Right forelimb (tissue), 1 donor: ENCODE data around the gene HSF2BP.
A peak's percentile ranks its signal among the peaks of the same experiment; 100 is the strongest.

Experiments used
- DNase-seq: peaks from one replicate; pipeline ENCODE4 v3.0.0-alpha.2; 2018

Gene HSF2BP

DNA sequence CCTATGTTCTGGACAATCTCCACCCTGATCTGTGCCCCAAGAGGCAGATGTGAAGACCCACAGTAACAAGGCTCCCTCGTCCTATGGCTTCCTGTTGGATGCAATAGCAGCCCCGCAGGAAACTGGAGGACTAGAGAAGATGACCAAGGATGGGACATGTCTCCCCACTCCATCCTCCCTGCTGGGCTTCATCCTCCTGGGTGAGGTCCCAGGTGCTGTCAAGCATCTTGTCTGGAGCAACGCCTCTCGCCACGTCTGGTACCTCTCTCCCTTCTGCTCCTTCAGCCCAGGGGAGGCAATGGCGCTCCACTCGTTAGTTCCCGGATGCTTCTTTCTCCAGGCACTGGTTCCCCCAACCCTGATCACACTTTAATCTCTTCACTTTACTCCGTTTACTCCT, 11.1 kb downstream of the HSF2BP start:
- no peak for DNase-seq

DNA sequence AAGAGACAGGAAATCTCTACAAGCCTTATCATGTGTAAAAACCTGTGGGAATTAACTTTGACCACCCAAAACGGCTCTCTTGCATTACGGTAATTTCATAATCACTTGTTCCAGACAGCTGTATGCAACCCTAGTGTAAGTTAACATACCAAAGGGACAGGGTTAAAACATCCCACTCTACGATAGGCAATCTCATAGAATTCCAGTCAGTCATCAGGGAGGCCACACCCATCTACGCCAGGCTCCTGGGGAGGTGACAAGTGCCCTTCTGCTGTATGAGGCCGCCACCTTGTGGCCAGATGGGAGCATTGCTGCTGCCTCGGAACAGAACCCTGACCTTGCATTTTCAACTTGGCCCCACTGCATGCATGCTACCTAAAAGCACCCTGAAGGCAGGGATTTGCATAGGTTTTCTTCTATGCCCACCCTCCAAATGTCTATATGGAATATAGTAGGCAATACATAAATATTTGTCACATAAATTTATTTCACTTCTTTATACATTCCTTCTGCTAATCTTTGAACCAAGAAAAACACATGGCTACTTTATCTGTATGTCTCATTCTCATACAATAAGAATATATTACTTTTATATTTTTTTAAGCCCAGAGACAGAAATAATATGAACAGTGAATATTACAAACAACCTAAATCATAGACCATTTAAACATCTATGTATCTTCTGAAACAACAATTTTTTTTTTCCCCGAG, 12.6 kb downstream of the HSF2BP start:
- peak; percentile 92 for DNase-seq

DNA sequence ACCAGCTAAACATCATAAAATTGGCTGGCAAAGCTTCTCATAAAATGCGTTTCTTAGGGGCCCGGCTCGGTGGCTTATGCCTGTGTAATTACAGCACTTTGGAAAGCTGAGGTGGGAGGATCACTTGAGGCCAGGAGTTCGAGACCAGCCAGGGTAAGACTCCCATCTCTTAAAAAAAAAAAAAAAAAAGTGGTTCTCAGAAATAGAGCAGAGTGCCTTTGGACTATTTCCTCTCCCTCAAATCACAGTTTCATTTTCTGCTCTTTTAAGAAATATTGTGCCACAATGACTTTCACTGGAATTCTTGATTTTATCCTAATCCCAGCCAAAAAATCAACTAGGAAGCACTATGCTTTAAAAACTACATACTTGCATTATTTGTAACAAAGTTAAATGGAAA, 13.3 kb downstream of the HSF2BP start:
- no peak for DNase-seq

DNA sequence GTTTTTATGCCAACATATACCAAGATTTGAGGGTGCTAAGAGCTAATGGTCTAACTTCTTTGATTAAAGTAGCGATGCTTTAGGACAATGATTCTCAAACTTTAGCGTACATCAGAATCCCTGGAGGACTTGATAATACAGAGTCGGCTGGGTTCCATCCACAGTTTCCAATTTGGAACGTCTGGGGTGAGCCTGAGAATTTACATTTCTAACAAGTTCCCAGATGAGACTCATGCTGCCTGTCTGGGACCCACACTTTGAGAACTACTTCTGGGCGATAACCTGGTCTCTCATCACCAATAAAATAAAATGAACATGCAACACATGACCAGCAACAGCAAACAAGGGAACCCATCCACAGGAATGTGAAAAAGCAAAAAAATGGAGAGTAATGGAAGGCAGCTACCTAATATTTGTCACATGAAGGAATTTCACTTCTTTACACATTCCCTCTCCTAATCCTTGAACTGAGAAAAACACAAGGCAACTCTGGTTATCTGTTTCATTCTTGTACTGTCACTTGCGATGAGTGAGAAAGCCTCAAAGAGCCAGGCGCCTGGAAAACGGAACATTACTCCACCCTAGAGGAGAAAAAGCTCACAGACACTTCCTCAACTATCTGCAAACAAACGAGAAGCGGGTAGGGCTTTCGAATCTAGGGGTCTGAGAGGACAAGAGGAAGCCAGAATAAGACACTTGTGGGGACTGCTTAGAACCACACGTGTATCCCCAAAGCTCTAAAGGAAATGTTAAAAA, 14.0 kb downstream of the HSF2BP start:
- DNase-seq: peak; percentile 64

DNA sequence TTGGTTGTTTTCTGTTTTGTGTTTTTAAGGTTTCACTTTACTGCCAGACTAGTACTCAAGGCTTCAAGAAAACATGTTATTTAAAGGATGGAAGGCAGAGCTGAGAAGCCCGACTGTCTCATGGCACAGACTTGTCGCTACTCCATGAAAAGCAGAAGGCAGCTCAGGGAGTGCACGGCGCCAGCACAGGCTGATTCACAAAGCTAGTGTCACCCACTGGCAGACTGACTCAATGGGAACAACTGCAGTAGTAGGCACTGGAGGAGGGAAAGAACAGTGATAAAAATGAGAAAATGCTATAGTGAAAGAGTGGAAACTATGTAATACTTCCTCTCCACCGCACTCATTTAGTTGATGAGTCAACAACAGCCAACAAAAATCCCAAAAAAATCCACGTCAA, 14.7 kb downstream of the HSF2BP start:
- no peak for DNase-seq

DNA sequence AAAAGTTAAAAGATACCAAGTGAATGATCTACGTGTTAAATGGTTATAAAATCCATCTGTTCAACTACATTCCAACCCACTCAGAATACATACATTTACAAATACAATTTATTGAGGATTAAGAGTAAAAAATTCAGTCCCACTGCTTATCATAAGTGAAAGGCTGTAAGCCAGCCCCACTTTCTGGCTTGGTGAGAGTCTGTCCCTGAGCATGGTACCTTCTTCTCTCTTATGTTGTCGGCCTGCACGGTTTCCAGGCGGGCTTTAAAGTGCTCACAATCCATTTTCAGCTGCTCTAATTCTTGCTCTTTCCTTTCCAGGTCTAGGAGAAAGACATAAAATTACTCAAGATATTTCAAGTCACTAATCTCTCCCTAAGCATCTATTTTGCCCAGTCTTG, 15.2 kb downstream of the HSF2BP start:
- DNase-seq: no peak

DNA sequence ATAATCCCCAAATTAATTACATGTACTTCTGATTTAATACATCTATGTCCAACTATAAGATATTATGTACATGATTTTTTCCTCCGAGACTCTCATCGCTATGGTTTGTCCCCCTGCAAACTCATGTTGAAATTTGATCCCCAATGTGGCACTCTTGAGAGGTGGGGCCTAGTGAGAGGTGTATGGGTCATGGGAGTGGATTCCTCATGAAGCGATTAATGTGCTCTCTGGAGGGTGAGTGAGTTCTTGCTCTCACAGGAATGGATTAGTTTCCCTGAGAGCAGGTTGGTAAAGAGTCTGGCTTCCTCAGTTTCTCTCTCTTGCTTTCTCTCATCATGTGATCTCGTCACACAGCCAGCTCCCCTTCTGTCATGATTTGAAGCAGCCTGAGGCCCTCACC, 16.1 kb downstream of the HSF2BP start:
- DNase-seq: no peak

DNA sequence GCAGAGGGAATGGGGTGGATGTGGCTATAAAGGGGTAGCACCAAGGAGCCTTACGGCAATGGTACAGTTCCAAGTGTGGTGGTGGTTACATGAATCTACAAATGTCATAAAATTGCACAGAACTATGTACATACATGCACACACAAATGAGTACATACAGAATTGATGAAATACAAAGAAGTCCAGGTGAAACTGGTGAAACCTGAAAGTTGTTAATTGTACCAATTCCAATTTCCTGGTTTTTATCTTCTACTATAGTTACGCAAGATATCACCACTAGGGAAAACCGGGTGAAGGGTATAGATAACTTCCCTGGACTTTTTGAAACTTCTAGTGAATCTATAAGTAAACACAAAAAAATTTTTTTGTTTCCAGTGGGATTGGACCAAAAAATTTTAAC, 18.9 kb downstream of the HSF2BP start:
- DNase-seq: no peak

DNA sequence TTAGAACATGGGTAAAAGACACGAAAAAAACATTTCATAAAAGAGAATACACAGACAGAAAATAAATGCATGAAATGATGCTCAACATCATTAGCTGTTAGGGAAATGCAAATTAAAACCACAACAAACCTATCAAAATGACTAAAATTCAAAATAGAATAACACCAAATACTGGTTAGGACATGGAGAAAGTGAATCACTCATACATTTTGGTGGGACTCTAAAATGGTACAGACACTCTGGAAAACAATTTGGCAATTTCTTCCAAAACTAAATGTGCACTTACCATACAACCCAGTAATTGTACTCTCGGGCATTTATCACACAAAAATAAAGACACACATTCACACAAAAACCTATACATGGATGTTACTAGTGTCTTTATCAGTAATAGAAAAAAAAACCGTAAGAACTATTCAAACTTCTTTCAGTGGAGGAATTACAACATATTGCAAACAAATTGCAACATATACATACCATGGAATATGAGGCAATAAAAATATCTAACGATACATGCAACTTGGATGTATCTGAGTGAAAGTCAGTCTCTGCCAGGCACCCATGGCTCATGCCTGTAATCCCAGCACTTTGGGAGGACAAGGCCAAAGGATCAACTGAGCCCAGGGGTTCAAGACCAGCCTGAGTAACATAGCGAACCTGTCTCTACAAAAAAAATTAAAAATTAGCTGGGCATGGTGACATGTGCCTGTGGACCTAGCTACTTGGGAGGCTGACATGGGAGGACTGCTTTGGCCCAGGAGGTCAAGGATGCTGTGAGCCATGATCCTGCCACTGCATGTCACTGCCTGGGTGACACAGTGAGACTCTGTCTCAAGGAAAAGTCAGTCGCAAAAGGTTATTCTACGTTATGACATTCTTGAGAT, 19.6 kb downstream of the HSF2BP start:
- no peak for DNase-seq

DNA sequence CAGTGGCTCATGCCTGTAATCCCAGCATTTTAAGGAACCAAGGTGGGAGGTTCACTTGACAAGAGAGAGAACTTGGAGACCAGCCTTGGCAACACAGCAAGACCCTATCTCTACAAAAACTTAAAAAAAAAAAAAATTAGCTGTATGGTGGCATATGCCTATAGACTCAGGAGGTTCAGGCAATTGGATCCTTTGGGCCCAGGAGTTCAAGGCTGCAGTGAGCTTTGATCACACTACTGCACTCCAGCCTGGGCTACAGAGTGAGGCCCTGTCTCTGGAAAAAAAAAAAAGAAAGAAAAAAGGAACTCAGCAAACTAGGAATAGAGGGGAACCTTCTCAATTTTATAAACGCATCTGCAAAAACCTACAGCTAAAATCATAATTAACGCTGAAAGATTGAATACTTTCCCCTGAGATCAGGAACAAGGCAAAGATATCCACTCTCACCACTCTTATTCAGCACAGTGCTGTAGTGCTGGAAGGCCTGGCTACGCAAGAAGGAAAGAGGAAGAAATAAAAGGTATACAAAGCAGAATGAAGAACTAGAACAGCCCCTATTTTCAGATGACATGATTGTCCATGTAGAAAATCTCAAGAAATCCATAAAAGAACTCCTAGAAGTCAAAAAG, 21.6 kb downstream of the HSF2BP start:
- DNase-seq: no peak

DNA sequence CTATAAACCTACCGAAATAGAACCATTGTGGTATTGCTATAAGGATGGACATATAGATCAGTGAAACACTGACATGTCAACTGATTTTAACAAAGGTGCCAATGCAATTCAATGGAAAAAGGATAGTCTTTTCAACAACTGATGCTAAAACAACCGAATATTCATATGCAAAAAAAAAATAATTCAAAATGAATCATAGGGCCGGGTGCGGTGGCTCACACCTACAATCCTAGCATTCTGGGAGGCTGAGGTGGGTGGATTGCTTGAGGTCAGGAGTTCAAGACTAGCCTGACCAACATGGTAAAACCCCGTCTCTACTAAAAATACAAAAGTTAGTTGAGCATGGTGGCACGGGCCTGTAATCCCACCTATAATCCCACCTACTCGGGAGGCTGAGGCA, 23.9 kb downstream of the HSF2BP start:
- no peak for DNase-seq

DNA sequence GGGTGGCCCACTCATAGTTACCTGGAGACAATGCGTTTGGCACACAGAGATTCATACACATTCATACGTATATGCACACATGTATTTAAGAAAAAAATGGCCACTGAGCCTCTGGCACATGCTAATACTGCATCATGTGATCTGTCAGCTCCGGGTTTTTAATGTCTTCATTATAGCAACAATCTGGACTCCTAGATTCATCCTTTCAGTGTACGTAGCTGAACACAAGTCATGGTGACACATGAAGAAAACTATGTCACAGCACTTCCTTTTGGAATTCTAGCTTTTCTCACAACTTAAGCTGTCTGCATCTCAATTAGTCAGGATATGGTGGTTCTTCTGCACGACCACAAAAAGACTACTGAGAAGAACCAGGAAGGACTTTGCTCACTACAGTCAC, 24.7 kb downstream of the HSF2BP start:
- DNase-seq: no peak

DNA sequence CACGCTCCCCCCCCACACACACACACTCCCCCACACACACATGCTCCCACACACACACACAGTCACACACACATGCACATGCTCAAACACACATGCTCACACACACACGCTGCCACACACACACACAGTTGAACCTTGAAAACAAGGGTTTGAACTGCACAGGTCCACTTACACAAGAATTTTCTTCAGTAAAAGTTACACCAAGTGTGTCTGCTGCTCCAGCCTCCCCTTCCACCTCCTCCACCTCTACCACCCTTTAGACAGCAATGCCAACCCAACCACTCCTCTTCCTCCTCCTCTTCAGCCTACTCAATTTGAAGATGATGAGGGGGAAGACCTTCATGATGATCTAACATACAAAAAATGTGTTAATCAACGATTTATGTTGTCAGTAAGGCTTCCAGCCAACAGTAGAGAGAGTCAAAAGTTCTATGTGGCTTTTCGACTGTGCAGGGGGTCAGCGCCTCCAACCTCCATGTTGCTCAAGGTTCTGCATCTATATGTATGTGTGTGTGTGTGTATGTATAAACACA, 26.8 kb downstream of the HSF2BP start:
- DNase-seq: no peak

DNA sequence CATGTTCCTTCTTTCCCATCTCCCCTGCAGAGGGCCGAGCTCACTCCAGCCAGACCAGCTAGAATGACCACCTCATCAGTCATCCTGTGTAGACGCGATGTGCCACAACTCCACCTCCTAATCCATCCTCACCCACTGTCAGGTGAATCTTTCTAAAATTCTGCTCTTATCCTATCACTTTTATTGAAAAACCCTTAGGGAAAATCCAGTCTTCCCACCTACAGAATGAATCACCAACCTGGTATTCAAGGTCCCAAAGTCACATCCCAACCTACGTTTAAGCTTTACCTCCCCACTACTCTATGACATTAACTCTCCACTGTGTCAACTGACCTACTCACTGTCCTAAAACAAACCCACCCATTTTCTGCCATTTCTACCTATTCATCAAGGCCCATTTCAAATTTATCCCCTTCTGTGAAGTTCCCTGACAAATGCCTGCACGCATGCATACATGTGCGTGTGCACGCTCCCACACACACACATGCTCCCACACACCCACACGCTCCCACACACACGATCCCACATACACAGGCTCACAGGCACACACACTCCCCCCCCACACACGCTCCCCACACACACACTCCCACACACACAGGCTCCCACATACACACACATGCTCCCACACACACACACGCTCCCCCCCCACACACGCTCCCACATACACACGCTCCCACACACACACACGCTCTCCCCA, 27.7 kb downstream of the HSF2BP start:
- DNase-seq: no peak

DNA sequence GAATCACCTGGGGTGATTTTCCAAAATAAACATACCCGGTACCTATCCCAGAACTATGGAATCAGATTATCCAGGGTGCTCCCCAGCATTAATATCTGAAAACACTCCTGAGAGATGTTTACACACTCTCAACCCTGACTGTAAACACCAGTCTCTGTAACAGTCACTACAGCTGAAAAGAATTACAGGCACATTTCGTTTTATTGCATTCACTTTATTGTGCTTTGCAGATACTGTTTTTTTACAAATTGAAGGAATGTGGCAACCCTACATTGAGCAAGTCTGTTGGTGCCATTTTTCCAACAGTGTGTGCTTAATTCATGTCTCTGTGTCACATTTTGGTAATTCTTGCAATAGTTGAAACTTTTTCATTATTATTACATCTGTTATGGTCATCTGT, 31.8 kb downstream of the HSF2BP start:
- no peak for DNase-seq

DNA sequence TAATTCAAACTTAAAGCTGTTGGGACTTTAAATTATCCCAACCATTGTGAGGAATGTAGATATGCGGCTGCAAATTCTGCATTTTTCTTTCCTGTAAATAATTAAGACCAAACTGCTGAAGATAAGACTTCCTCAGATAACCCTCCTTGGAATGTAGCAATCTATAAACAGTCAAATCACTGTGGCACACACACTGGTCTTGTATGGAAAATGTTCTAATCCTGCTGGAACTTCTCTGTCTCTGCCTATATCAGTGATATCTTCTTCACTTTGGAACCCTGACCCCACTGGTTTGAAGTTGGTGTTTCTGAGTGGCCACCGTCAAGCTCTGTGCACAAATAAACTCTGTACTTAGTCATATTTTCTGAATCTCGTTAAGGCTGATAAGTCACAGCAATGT, 32.9 kb downstream of the HSF2BP start:
- DNase-seq: no peak

DNA sequence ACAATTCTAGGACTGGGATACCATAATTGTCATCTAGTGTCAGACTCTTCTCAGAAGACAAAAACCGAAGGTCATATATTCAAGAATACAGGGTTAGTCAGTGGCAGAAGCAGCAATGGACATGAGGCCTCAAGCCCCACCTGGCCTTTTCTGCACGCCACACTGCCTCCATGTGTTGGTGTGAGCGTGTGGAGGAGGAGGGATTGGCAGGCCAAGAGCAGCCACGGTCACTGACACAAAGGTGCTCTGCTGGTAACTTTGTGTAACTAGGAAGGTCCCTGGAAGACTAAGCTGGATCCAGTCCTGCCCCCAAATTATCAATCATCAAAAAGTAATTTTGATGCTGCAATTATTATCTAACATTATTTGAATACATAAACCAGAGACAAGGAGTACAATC, 34.9 kb downstream of the HSF2BP start:
- no peak for DNase-seq

DNA sequence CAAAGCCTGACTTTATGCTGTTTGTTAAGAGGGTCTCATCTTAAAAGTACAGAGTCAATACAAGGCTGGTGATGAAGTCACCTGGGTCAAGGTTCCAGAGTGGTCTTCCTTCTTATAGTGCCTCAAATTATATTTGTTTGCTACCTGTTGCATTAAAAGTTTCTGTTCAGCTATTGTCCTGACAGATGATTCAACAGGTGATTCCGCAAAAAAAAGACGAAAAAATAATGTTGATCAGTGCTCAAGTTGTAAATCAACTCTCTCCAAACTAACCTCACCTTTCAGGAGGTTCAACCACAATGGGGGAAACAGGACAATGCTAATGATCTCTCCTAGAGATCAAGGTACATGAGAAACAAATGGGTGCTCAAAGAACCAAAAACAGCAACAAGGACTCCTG, 35.7 kb downstream of the HSF2BP start:
- no peak for DNase-seq

DNA sequence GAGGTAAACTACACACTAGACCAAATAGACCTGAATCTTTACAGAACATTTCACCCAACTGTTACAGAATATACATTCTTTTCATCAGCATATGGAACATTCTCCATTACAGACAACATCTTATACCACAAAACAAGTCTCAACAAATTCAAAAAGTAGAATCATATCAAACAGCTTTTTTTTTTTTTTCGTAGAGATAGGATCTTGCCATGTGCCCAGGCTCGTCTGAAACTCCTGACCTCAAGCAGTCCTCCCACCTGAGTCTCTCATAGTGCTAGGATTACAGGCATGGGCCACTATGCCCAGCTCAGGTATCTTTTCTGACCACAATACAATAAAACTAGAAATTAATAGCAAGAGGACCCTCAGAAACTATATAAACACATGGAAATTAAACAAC, 36.5 kb downstream of the HSF2BP start:
- DNase-seq: no peak

DNA sequence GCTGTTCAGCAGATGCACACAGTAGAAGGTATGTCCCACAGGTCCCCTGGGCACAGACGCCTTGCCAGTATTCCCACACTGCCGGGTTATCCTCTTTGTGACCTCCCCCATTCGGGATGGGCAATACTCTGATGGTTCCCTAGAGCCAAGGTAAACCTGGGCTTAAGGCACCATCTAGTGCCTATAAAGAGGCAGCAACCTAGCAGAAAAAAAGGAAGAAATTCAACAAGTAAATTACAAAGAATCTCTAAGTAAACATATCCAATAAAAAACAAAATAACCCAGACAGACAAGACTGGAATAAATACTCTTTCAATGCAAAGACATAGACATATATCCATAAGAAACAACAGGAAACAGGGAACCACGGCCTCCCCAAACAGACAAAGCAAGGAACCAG, 39.4 kb downstream of the HSF2BP start:
- DNase-seq: no peak

DNA sequence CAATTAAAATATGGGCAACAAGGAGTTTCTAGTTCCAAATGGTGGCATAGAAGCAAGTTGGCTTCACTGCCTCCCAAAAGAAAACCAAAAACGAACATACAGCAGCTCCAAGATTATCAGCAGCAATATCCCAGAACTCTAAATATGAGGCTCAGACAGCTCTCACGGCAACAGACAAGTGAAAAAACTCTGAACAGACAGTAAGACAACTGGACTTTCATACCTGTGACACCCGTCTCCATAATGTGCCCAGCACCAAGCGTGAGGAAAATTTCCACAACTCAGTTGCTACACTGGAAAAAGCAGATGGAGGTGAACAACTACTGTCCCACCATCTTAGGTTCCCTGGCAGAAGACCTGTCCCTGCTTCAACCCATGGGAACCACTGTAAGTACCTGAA, 39.9 kb downstream of the HSF2BP start:
- no peak for DNase-seq

DNA sequence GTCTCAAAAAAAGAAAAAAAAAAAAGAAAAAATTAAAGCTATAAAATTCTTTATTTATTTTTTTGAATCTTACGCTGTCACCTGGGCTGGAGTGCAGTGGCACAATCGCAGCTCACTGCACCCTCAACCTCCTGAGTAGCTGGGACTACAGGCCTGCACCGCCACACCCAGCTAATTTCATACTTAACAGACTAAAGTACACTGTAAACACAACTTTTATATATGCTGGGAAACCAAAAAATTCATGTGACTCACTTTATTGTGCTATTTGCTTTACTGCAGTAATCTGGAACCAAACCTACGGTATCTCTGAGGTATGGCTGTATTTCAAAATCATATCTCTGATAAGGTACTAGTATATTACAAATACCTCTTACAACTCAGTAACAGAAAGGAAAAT, 40.3 kb downstream of the HSF2BP start:
- DNase-seq: no peak
